K562 (cell line): ENCODE results near the gene MALRD1. TPM values are rescaled to one million over a fixed set of nuclear protein-coding genes. Genes with fewer than 3 reads are reported as not detected.

ENCODE experiments used
- ATAC-seq: fragments of 200-7000 bp; cut with Tn5 transposase; 3 replicates; pipeline ENCODE4 v1.9.1; 2020; ENCODE audit warnings: moderate library complexity
- BruUV-seq: library from RNA; stranded (reverse); fragments of 400-500 nt; replicated peaks from 2 replicates; lab custom pipeline; 2021; lab: Mats Ljungman, UMichigan
- CTCF ChIA-PET: fragments of 300-600 bp; formaldehyde crosslinking; extraction: SDS; loops from one replicate; lab custom pipeline; 2021; ENCODE audit warnings: low intra/inter-chr PET ratio; lab: Yijun Ruan, JAX
- POLR2A ChIA-PET: fragments of 300-600, 350-650 bp; sonication (Branson Sonifier 250); formaldehyde crosslinking; extraction: SDS; loops from one replicate; lab custom pipeline; 2021; ENCODE audit warnings: antibody characterized with exemption, inconsistent platforms; lab: Yijun Ruan, JAX
- DNase-seq, 4 experiments: peaks; one replicate each; pipeline versions ENCODE4 v3.0.0 to v3.0.0-alpha.2; 2011 to 2018; ENCODE audit warnings: low spot score in 3 of 4, mixed read lengths in 3 of 4; ENCODE audit errors: extremely low read depth in 1 of 4
- FAIRE-seq: peaks from 2 replicates; lab custom pipeline; 2011; peaks lifted over from hg19 to GRCh38; lab: Jason Lieb, UNC
- H2AFZ ChIP-seq: 2 replicates; pipeline ENCODE4 v1.6.0; 2011; ENCODE audit warnings: low read depth, low read length, control low read depth, inconsistent platforms
- H3K27ac ChIP-seq: fragments of 200-600 bp; 3 replicates; pipeline ENCODE4 v1.8.0; 2011; ENCODE audit warnings: low read depth, mild to moderate bottlenecking, control low read depth, inconsistent platforms, low read length, moderate library complexity, mixed read lengths; ENCODE audit errors: extremely low read depth
- H3K27me3 ChIP-seq, 2 experiments: fragments of 300-600 bp in 1 of 2; 2 replicates in 1 of 2; 3 replicates in 1 of 2; pipeline versions ENCODE4 v1.6.0 to v1.8.0; 2011; ENCODE audit warnings: inconsistent platforms in 2 of 2, low read length in 2 of 2, mild to moderate bottlenecking in 1 of 2, mixed read lengths in 1 of 2, moderate library complexity in 1 of 2; ENCODE audit not compliant: control insufficient read depth in 2 of 2, insufficient read depth in 2 of 2
- H3K36me3 ChIP-seq: fragments of 300-600 bp; 3 replicates; pipeline ENCODE4 v1.8.0; 2011; ENCODE audit warnings: mild to moderate bottlenecking, low read length, inconsistent platforms; ENCODE audit not compliant: control insufficient read depth, insufficient read depth
- H3K4me1 ChIP-seq, 2 experiments: fragments of 200-600 bp in 1 of 2; replicated peaks in 1 of 2; 2 replicates in 1 of 2; 3 replicates in 1 of 2; pipeline versions ENCODE4 v1.5.1 to v1.8.0; 2011; ENCODE audit warnings: inconsistent platforms in 2 of 2, low read length in 2 of 2, mild to moderate bottlenecking in 1 of 2, mixed read lengths in 1 of 2, moderate library complexity in 1 of 2; ENCODE audit not compliant: control insufficient read depth in 2 of 2, insufficient read depth in 2 of 2
- H3K4me2 ChIP-seq: 2 replicates; pipeline ENCODE4 v1.6.1; 2011; ENCODE audit warnings: low read length, control low read depth, inconsistent platforms, mixed read lengths; ENCODE audit not compliant: insufficient read depth
- H3K4me3 ChIP-seq: fragments of 200-600 bp; sonication (generic), shearing (Covaris generic); 2 replicates; pipeline ENCODE4 v1.5.1; 2016; ENCODE audit warnings: control low read depth, inconsistent platforms
- H3K79me2 ChIP-seq: fragments of 200-600 bp; 3 replicates; pipeline ENCODE4 v1.8.0; 2011; ENCODE audit warnings: low read length, inconsistent platforms; ENCODE audit not compliant: control insufficient read depth, insufficient read depth
- H3K9ac ChIP-seq, 2 experiments: 2 replicates each; pipeline versions ENCODE4 v1.6.0 to v1.6.1; 2011; ENCODE audit warnings: low read depth in 2 of 2, low read length in 2 of 2, control low read depth in 1 of 2, inconsistent platforms in 1 of 2, mild to moderate bottlenecking in 1 of 2, mixed read lengths in 1 of 2; ENCODE audit not compliant: insufficient read depth in 1 of 2
- H3K9me1 ChIP-seq: one replicate; pipeline ENCODE4 v1.6.0; 2011; ENCODE audit warnings: inconsistent platforms, mild to moderate bottlenecking, low read length, moderate library complexity; ENCODE audit not compliant: control insufficient read depth, insufficient read depth
- H3K9me3 ChIP-seq: replicated peaks from 2 replicates; pipeline ENCODE4 v1.5.1; 2011; ENCODE audit warnings: low read depth, low read length, inconsistent platforms; ENCODE audit not compliant: control insufficient read depth, insufficient read depth
- H4K20me1 ChIP-seq: replicated peaks from 2 replicates; pipeline ENCODE4 v1.6.1; 2011; ENCODE audit warnings: low read length, inconsistent platforms, mixed read lengths; ENCODE audit not compliant: control insufficient read depth, insufficient read depth
- MIER1 ChIP-seq: fragments of 450-650 bp; IDR thresholded peaks from 2 replicates; pipeline ENCODE4 v1.6.1; 2016; ENCODE audit warnings: antibody characterized with exemption, mild to moderate bottlenecking, low read depth
- PBX2 ChIP-seq, 2 experiments: IDR thresholded peaks in 1 of 2; conservative IDR thresholded peaks in 1 of 2; 2 replicates each; pipeline ENCODE4 v1.6.1; 2016; ENCODE audit warnings: low read depth in 2 of 2, mild to moderate bottlenecking in 1 of 2, missing compliant biosample characterization in 1 of 2, missing genetic modification characterization in 1 of 2, moderate library complexity in 1 of 2
- RERE ChIP-seq: sonication (generic); formaldehyde crosslinking; IDR thresholded peaks from 2 replicates; pipeline ENCODE4 v1.8.0; 2023; ENCODE audit warnings: missing genetic modification reagents, mild to moderate bottlenecking, borderline replicate concordance
- TRIM25 ChIP-seq: fragments of 450-650 bp; IDR thresholded peaks from 2 replicates; pipeline ENCODE4 v1.7.0; 2016; ENCODE audit warnings: borderline replicate concordance
- YY1 ChIP-seq, 3 experiments: IDR thresholded peaks; 2 replicates each; pipeline ENCODE4 v1.6.1; 2011; ENCODE audit warnings: low read length in 2 of 3, mild to moderate bottlenecking in 2 of 3, moderate library complexity in 2 of 3, borderline replicate concordance in 1 of 3, control low read depth in 1 of 3, low read depth in 1 of 3; ENCODE audit not compliant: insufficient read depth in 3 of 3, insufficient replicate concordance in 2 of 3, control insufficient read depth in 1 of 3, insufficient read length in 1 of 3; ENCODE audit errors: extremely low read depth in 1 of 3
- ZNF134 ChIP-seq: fragments of 250-450 bp; sonication (Bioruptor Pico); conservative IDR thresholded peaks from 2 replicates; pipeline ENCODE4 v1.4.0; 2020
- ZNF263 ChIP-seq: sonication (generic); formaldehyde crosslinking; IDR thresholded peaks from 2 replicates; pipeline ENCODE4 v1.8.0; 2022; ENCODE audit warnings: mild to moderate bottlenecking, missing genetic modification reagents, borderline replicate concordance
- ZNF639 ChIP-seq, 2 experiments: fragments of 200-800 bp in 1 of 2; sonication (Bioruptor generic) in 1 of 2; sonication (generic) in 1 of 2; formaldehyde crosslinking in 1 of 2; IDR thresholded peaks in 1 of 2; conservative IDR thresholded peaks in 1 of 2; 2 replicates each; pipeline versions ENCODE4 v1.5.0 to v1.6.1; 2016 to 2020; ENCODE audit warnings: missing compliant biosample characterization in 1 of 2, missing genetic modification characterization in 1 of 2, missing genetic modification reagents in 1 of 2
- WGBS: fragments of 100-300 bp; shearing (Covaris generic); methylation state at CpG from one replicate; pipeline ENCODE4 v1.1.6; 2016; ENCODE audit warnings: low coverage, mixed read lengths; ENCODE audit not compliant: insufficient coverage; ENCODE audit errors: missing lambda C conversion rate; 5-methylcytosine and 5-hydroxymethylcytosine counted together
- in situ Hi-C: fragments of 300-500 bp; cut with MboI; formaldehyde crosslinking; loops from 4 replicates; pipeline ENCODE4 v1.15.0; 2018; ENCODE audit warnings: inconsistent platforms, mixed read lengths
- intact Hi-C: fragments of 100-400 bp; cut with micrococcal nuclease; formaldehyde crosslinking; loops from 2 replicates; pipeline ENCODE4 v1.14.2; 2022
- polyA plus RNA-seq, 8 experiments: library from polyadenylated mRNA; depleted of rRNA in 4 of 8; stranded (reverse) in 5 of 8; unstranded in 3 of 8; fragments of >200 nt; fragmentation: Nextera tagmentation in 2 of 8; fragmentation: Illumina TruSeq in 1 of 8; extraction: Ambion mirVana in 2 of 8; extraction: Trizol in 1 of 8; gene quantifications; 2 replicates each; pipeline versions ENCODE4 v1.2.1 to v1.2.3, GENCODE V29; 2011 to 2014; ENCODE audit warnings: inconsistent platforms in 1 of 8, missing spikeins in 1 of 8
- total RNA-seq, 7 experiments: library from RNA; depleted of rRNA in 6 of 7; stranded (reverse); fragments of >200 nt in 6 of 7; fragmentation: Illumina TruSeq in 2 of 7; extraction: Trizol in 2 of 7; gene quantifications; 2 replicates each; pipeline versions ENCODE4 v1.2.1 to v1.2.3, GENCODE V29; 2011 to 2021; ENCODE audit warnings: low replicate concordance in 1 of 7

The MALRD1 gene
- total and polyA plus RNA-seq, 9 of the 15 experiments (the other 6 are each of a cell fraction or from before 2014, with no cell fraction given), result not detected

- no peak overlapping the region for H3K4me2 ChIP-seq
- POLR2A ChIA-PET, result no interaction called here
- intact Hi-C loops (no loop called here), in situ Hi-C loops (no loop called here)
- H3K36me3 ChIP-seq, result no peaks in the 10 kb centered on the region
- H2AFZ ChIP-seq, result no peak overlapping the region
- H3K27me3 ChIP-seq, result no peaks in the 10 kb centered on the region
- H4K20me1 ChIP-seq, result no peaks in the 10 kb centered on the region
- H3K4me3 ChIP-seq, result no peak overlapping the region
- H3K9me1 ChIP-seq, result no peaks in the 10 kb centered on the region
- no peaks in the 10 kb centered on the region for H3K4me1 ChIP-seq
- 0% methylated on average over 3 of the region's 3 CpGs for WGBS
- no peak for FAIRE-seq
- DNase-seq, result no peak
- BruUV-seq, result no TSS peak
- H3K9me3 ChIP-seq, result no peaks in the 10 kb centered on the region
- CTCF ChIA-PET, result no interaction called here
- H3K27ac ChIP-seq, result no peak overlapping the region
- ATAC-seq, result no peak
- H3K79me2 ChIP-seq, result no peaks in the 10 kb centered on the region
- no peak overlapping the region for H3K9ac ChIP-seq
- TF ChIP-seq PBX2 (CRISPR knock-in tag; IDR thresholded peaks at IDR 0.05; ENCODE audit: low read depth), result no peak
- no peak for TF ChIP-seq PBX2 (tag; conservative IDR thresholded peaks at IDR 0.05; ENCODE audit: low read depth)
- no peak for TF ChIP-seq ZNF134
- TF ChIP-seq RERE (CRISPR knock-in tag), result no peak
- TF ChIP-seq TRIM25, result no peak
- no peak for TF ChIP-seq YY1 (IDR thresholded peaks at IDR 0.05; ENCODE audit: borderline replicate concordance in 1 of 3, control insufficient read depth in 1 of 3, extremely low read depth in 1 of 3, insufficient read depth in 3 of 3, insufficient read length in 1 of 3, insufficient replicate concordance in 2 of 3, low read depth in 1 of 3, low read length in 2 of 3)
- TF ChIP-seq ZNF263 (CRISPR knock-in tag), result no peak
- no peak for TF ChIP-seq MIER1
- TF ChIP-seq ZNF639 (CRISPR knock-in tag; conservative IDR thresholded peaks at IDR 0.05 in 1 of 2, IDR thresholded peaks at IDR 0.05 in 1 of 2), result no peak
Measured at GRCh38 chr10:19626156-19626555, 577.6 kb downstream of the MALRD1 start.
